Measurements from ENCODE around the gene CLDN5.

- TF ChIP-seq, protein P1, sequence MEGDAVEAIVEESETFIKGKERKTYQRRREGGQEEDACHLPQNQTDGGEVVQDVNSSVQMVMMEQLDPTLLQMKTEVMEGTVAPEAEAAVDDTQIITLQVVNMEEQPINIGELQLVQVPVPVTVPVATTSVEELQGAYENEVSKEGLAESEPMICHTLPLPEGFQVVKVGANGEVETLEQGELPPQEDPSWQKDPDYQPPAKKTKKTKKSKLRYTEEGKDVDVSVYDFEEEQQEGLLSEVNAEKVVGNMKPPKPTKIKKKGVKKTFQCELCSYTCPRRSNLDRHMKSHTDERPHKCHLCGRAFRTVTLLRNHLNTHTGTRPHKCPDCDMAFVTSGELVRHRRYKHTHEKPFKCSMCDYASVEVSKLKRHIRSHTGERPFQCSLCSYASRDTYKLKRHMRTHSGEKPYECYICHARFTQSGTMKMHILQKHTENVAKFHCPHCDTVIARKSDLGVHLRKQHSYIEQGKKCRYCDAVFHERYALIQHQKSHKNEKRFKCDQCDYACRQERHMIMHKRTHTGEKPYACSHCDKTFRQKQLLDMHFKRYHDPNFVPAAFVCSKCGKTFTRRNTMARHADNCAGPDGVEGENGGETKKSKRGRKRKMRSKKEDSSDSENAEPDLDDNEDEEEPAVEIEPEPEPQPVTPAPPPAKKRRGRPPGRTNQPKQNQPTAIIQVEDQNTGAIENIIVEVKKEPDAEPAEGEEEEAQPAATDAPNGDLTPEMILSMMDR (IDR thresholded peaks at IDR 0.05), result no peak
- no peak for TF ChIP-seq POLR2AphosphoS5 (IDR thresholded peaks at IDR 0.05)
Observed at GRCh38 chr22:19480173-19480568, 44.0 kb downstream of the CLDN5 start.

Measured in stomach (tissue), 4 donors.